Mesendoderm (in vitro differentiated cells): Measurements from ENCODE around the gene ADAMTSL2.

Experiments
- DNase-seq: peaks from one replicate; pipeline ENCODE4 v3.0.0; 2013
- H2AK5ac ChIP-seq: 2 replicates; pipeline ENCODE4 v1.6.1; 2013; ENCODE audit warnings: low read length, inconsistent platforms
- H2BK120ac ChIP-seq: 2 replicates; pipeline ENCODE4 v1.6.1; 2013; ENCODE audit warnings: low read depth, mild to moderate bottlenecking, low read length, moderate library complexity, mixed read lengths
- H2BK15ac ChIP-seq: replicated peaks from 2 replicates; pipeline ENCODE4 v1.6.1; 2013; ENCODE audit warnings: low read depth, mild to moderate bottlenecking, moderate library complexity
- H2BK5ac ChIP-seq: 2 replicates; pipeline ENCODE4 v1.6.1; 2013; ENCODE audit warnings: low read length, inconsistent platforms
- H3K18ac ChIP-seq: 2 replicates; pipeline ENCODE4 v1.6.1; 2013; ENCODE audit warnings: mild to moderate bottlenecking, low read length, mixed read lengths
- H3K23ac ChIP-seq: one replicate; pipeline ENCODE4 v1.6.1; 2013; ENCODE audit warnings: low read length
- H3K27ac ChIP-seq: 2 replicates; pipeline ENCODE4 v1.5.1; 2013; ENCODE audit warnings: low read depth, mild to moderate bottlenecking, inconsistent platforms, low read length, moderate library complexity
- H3K27me3 ChIP-seq: 2 replicates; pipeline ENCODE4 v1.6.1; 2013; ENCODE audit warnings: low read length, control low read depth, mild to moderate bottlenecking, inconsistent platforms; ENCODE audit not compliant: insufficient read depth, poor library complexity
- H3K36me3 ChIP-seq: 2 replicates; pipeline ENCODE4 v1.6.1; 2013; ENCODE audit warnings: low read length, inconsistent platforms; ENCODE audit not compliant: control insufficient read depth, insufficient read depth
- H3K4ac ChIP-seq: one replicate; pipeline ENCODE4 v1.6.1; 2013; ENCODE audit warnings: low read depth, mild to moderate bottlenecking, low read length, moderate library complexity
- H3K4me1 ChIP-seq: 2 replicates; pipeline ENCODE4 v1.6.1; 2013; ENCODE audit warnings: low read depth, low read length, inconsistent platforms; ENCODE audit not compliant: control insufficient read depth
- H3K4me2 ChIP-seq: 2 replicates; pipeline ENCODE4 v1.6.1; 2013; ENCODE audit warnings: low read length
- H3K4me3 ChIP-seq: 2 replicates; pipeline ENCODE4 v1.5.1; 2013; ENCODE audit warnings: mild to moderate bottlenecking, low read length
- H3K56ac ChIP-seq: one replicate; pipeline ENCODE4 v1.6.1; 2013; ENCODE audit warnings: low read length
- H3K79me1 ChIP-seq: 2 replicates; pipeline ENCODE4 v1.6.1; 2013; ENCODE audit warnings: low read length, inconsistent platforms
- H3K79me2 ChIP-seq: 2 replicates; pipeline ENCODE4 v1.6.1; 2013; ENCODE audit warnings: mild to moderate bottlenecking, low read length; ENCODE audit not compliant: control insufficient read depth, insufficient read depth
- H3K9ac ChIP-seq: 2 replicates; pipeline ENCODE4 v1.6.1; 2013; ENCODE audit warnings: low read length, inconsistent platforms
- H4K5ac ChIP-seq: one replicate; pipeline ENCODE4 v1.6.1; 2013; ENCODE audit warnings: low read length
- H4K8ac ChIP-seq: one replicate; pipeline ENCODE4 v1.6.1; 2013; ENCODE audit warnings: low read depth, mild to moderate bottlenecking, control low read depth, low read length, moderate library complexity
- WGBS: extraction: QIAGEN DNeasy Blood & Tissue Kit; methylation state at CpG from one replicate; pipeline ENCODE4 v1.1.7; 2013; ENCODE audit warnings: low lambda C conversion rate, missing lambda C conversion rate; ENCODE audit not compliant: insufficient coverage; ENCODE audit errors: extremely low coverage; 5-methylcytosine and 5-hydroxymethylcytosine counted together

The ADAMTSL2 gene

DNA sequence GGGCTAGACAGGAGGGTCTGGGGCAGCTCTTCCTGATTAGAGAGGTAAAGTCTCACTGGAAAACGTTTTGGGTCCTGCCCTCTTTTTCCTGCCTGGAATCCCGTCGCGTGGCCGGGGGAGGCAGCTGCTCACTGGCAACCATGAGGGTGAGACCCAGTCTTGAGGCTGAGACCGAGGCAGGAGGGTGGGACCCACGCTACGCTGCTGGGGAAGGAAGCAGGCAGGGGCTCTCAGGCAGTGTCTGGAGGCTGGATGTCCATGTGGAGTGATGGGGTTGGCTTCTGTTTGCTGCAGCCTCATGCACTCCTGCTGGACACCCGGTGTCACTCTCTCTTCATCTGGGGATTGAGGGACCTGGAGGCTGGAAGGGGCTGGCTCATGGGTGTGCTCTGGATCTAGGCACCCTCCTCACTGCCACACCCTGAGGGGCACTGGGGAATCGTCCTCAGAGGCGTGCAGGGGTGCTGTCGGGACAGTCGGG is 44.3 kb upstream of the ADAMTSL2 start:
- Histone ChIP-seq H4K5ac (no peak overlapping the region), H3K36me3 (no peaks in the 10 kb centered on the region), H3K4me2 (no peak overlapping the region), H3K18ac (no peak overlapping the region), H3K27ac (no peak overlapping the region), H3K23ac (no peak overlapping the region), H2AK5ac (no peak overlapping the region), H3K79me1 (no peaks in the 10 kb centered on the region), H3K9ac (no peak overlapping the region), H3K4me3 (no peak overlapping the region), H3K56ac (no peak overlapping the region), H3K4ac (no peak overlapping the region), H3K79me2 (no peaks in the 10 kb centered on the region), H3K4me1 (no peaks in the 10 kb centered on the region), H2BK15ac (no peak overlapping the region), H2BK120ac (no peak overlapping the region), H2BK5ac (no peak overlapping the region), H3K27me3 (no peaks in the 10 kb centered on the region), H4K8ac (no peak overlapping the region)
- no peak for DNase-seq
- WGBS = no CpG with 5 or more reads among the region's 13 CpGs

DNA sequence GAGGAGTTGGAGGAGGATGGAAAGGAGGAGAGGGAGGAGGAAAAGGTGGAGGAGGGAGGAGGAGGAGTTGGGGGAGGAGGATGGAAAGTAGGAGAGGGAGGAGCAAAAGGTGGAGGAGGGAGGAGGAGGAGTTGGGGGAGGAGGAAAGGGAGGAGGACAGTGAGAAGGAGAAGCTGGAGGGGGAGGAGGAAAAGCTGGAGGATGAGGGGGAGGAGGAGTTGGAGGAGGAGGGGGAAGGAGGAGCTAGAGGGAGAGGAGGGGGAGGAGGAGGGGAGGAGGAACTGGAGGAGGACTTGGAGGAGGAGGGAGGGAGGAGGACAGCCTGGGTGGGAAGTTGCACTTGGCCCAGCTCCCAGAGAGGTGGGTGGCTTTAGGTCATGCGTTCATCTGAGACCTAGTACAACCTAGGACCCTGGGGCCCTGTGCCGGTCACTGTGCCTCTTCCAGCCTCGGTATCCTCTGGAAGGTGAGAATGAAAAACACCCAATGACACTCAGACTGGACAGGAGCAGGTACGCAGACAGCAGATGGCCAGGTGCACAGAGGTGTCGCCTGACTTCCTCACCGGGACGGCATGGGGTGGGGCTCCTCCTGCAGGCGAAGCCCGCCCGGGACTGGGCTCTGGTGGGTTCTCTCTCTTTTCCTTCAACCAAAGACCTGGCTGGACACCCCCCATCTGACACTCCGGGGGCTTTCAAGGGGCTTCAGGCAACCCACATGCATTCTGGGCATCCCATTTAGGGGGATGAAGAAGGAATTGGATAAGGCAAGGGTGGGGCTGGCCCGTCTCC is 43.4 kb upstream of the ADAMTSL2 start:
- H2BK5ac ChIP-seq = no peak overlapping the region
- H3K36me3 ChIP-seq = no peaks in the 10 kb centered on the region
- no peak overlapping the region for H3K9ac ChIP-seq
- H3K27ac ChIP-seq = no peak overlapping the region
- H2BK15ac ChIP-seq = no peak overlapping the region
- no peak overlapping the region for H3K4me2 ChIP-seq
- H3K79me2 ChIP-seq = no peaks in the 10 kb centered on the region
- H4K5ac ChIP-seq = no peak overlapping the region
- H3K56ac ChIP-seq = no peak overlapping the region
- H3K4me3 ChIP-seq = no peak overlapping the region
- H2BK120ac ChIP-seq = no peak overlapping the region
- DNase-seq = no peak
- no peak overlapping the region for H4K8ac ChIP-seq
- no peak overlapping the region for H3K23ac ChIP-seq
- H3K27me3 ChIP-seq = no peaks in the 10 kb centered on the region
- no peak overlapping the region for H3K4ac ChIP-seq
- WGBS = no CpG with 5 or more reads among the region's 12 CpGs
- H3K4me1 ChIP-seq = no peaks in the 10 kb centered on the region
- H2AK5ac ChIP-seq = no peak overlapping the region
- H3K18ac ChIP-seq = no peak overlapping the region
- no peaks in the 10 kb centered on the region for H3K79me1 ChIP-seq

DNA sequence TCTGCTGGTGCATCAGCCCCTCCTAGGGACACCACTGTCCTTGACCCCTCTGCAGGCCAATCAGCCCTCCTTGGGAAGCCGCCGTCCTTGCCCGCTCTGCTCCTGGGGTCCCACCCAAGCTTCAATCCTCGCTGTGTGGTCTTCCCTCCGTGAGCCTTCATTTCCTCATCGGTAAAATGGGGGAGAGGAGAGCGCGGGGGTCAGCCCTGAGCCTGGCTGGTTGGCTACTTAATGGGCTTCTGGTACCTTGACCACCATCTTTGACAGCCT is 42.9 kb upstream of the ADAMTSL2 start:
- Histone ChIP-seq H3K56ac (no peak overlapping the region), H2AK5ac (no peak overlapping the region), H3K18ac (no peak overlapping the region), H3K36me3 (no peaks in the 10 kb centered on the region), H4K8ac (no peak overlapping the region), H3K4ac (no peak overlapping the region), H4K5ac (no peak overlapping the region), H2BK120ac (no peak overlapping the region), H3K79me1 (no peaks in the 10 kb centered on the region), H3K4me1 (no peaks in the 10 kb centered on the region), H2BK15ac (no peak overlapping the region), H3K27me3 (no peaks in the 10 kb centered on the region), H3K4me2 (no peak overlapping the region), H2BK5ac (no peak overlapping the region), H3K4me3 (no peak overlapping the region), H3K23ac (no peak overlapping the region), H3K9ac (no peak overlapping the region), H3K79me2 (no peaks in the 10 kb centered on the region), H3K27ac (no peak overlapping the region)
- DNase-seq = no peak
- WGBS = no CpG with 5 or more reads among the region's 8 CpGs

DNA sequence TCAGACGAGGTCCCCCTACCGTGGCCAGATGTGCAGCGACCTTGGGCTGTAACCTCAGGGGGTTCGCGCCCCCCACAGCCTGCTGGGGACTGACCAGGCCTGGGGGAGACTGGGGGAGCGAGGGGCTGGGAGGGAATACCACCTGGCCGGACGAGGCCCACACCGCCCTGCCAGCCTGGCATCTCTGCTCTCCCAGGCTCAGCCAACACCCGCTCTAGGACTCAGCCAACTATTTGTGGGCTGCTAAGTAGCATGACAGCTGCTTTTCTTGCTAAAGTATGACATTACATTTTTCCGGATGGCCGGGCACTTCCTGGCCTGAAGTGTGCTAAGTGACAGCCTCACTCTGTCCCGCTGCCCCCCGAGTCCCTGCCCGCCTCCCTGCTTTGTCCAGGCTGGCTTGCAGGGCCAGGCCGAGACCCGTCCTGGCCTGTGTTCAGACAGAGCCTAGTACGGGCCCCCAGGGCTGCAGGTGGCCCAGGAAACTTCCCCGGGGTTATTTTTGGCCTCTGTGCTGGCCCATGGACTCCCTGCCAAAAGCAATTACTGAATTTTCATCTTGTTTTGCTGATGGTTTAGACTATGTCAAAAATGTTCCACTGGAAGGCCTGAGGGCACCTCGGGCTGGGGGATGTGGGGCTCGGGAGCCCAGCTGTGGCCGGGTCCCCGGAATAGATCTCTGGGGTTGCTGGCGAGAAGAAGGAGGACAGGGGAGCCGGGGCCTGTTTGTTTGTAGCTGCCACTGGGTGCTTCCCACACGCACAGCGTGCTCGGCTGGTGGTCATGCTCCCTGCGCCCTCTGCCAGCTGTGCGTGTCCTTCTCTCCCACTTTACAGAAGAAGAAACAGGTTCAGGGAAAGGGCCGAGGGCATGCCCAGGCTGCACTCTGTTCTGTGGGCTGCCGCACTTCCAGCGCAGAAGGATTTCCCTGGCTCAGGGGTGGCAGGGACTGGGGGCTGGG is 42.2 kb upstream of the ADAMTSL2 start:
- Histone ChIP-seq H3K4me2 (no peak overlapping the region), H4K8ac (no peak overlapping the region), H3K56ac (no peak overlapping the region), H4K5ac (no peak overlapping the region), H3K4me3 (no peak overlapping the region), H2BK5ac (no peak overlapping the region), H2BK15ac (no peak overlapping the region), H3K4ac (no peak overlapping the region), H3K79me1 (no peaks in the 10 kb centered on the region), H2BK120ac (no peak overlapping the region), H3K79me2 (no peaks in the 10 kb centered on the region), H3K27me3 (no peaks in the 10 kb centered on the region), H2AK5ac (no peak overlapping the region), H3K18ac (no peak overlapping the region), H3K9ac (no peak overlapping the region), H3K27ac (no peak overlapping the region), H3K36me3 (no peaks in the 10 kb centered on the region), H3K23ac (no peak overlapping the region), H3K4me1 (no peaks in the 10 kb centered on the region)
- DNase-seq = no peak
- WGBS = no CpG with 5 or more reads among the region's 33 CpGs

DNA sequence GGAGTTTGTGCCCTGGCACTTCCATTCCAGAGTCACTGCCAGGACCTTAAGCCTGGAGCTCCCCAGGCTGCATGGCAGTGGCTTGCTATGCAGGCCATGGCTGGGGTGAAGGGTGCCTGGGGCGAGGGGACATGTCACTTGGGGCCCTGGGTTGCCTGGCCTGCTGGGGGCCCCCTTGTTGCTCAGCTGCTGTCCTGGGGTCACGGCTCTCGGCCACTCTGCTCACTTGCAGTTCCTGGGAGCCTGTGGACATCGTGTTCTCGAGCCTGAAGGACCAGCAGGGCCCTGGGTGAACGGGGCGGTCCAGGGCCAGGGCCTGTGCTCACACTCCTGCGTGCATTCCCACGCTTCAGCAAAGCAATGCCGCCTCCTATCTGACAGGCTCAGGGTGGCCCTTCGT is 41.1 kb upstream of the ADAMTSL2 start:
- Histone ChIP-seq H2BK15ac (no peak overlapping the region), H3K79me1 (no peaks in the 10 kb centered on the region), H3K4me1 (no peaks in the 10 kb centered on the region), H4K5ac (no peak overlapping the region), H2BK120ac (no peak overlapping the region), H3K56ac (no peak overlapping the region), H2AK5ac (no peak overlapping the region), H3K27me3 (no peaks in the 10 kb centered on the region), H4K8ac (no peak overlapping the region), H3K18ac (no peak overlapping the region), H3K4me3 (no peak overlapping the region), H3K27ac (no peak overlapping the region), H3K36me3 (no peaks in the 10 kb centered on the region), H3K79me2 (no peaks in the 10 kb centered on the region), H3K4me2 (no peak overlapping the region), H3K23ac (no peak overlapping the region), H3K9ac (no peak overlapping the region), H2BK5ac (no peak overlapping the region), H3K4ac (no peak overlapping the region)
- DNase-seq = no peak
- no CpG with 5 or more reads among the region's 11 CpGs for WGBS
